BLaER1 treated with 17β-estradiol and CSF1 and Interleukin-3, amounts not matched to agents 10 nM and 100 nM (cell line): ENCODE measurements around the gene PI4K2A.

ENCODE experiments used
- H3K27ac ChIP-seq, 11 experiments: shearing (Covaris generic); formaldehyde crosslinking; 2 replicates each; pipeline ENCODE4 v1.8.1; 2022
- H3K27me3 ChIP-seq, 11 experiments: shearing (Covaris generic); formaldehyde crosslinking; 2 replicates each; pipeline ENCODE4 v1.8.1; 2022
- H3K36me3 ChIP-seq, 11 experiments: shearing (Covaris generic); formaldehyde crosslinking; 2 replicates each; pipeline ENCODE4 v1.8.1; 2022
- H3K4me1 ChIP-seq, 10 experiments: shearing (Covaris generic); formaldehyde crosslinking; 2 replicates each; pipeline ENCODE4 v1.8.1; 2022
- H3K4me2 ChIP-seq, 11 experiments: shearing (Covaris generic); formaldehyde crosslinking; 2 replicates each; pipeline ENCODE4 v1.8.1; 2022
- H3K4me3 ChIP-seq, 10 experiments: shearing (Covaris generic); formaldehyde crosslinking; 2 replicates each; pipeline ENCODE4 v1.8.1; 2022
- H3K9ac ChIP-seq, 11 experiments: shearing (Covaris generic); formaldehyde crosslinking; 2 replicates each; pipeline ENCODE4 v1.8.1; 2022
- H3K9me3 ChIP-seq, 11 experiments: shearing (Covaris generic); formaldehyde crosslinking; replicated peaks in 1 of 11; 2 replicates each; pipeline ENCODE4 v1.8.1; 2022
- H4K20me1 ChIP-seq, 11 experiments: shearing (Covaris generic); formaldehyde crosslinking; 2 replicates each; pipeline ENCODE4 v1.8.1; 2022
- Cebpa-rat ChIP-seq, 11 experiments: shearing (Covaris generic); IDR thresholded peaks; 2 replicates each; pipeline ENCODE4 v1.8.1; 2022

PI4K2A gene

GRCh38 chr10:97701438-97702069, 61.1 kb downstream of the PI4K2A start:
- Histone ChIP-seq H3K4me1 (peaks cover 13 to 34% (median 24%) of the 10 kb centered on the region in 10 experiments), H3K9me3 (no peaks in the 10 kb centered on the region; a peak in 1 of 22 replicates), H3K27ac (no peak overlapping the region), H3K27me3 (no peaks in the 10 kb centered on the region), H3K9ac (no peak overlapping the region), H3K4me2 (peak overlapping the region in 6 of 11 experiments; percentile 7 to 65 (median 24); a peak in 6 of 22 replicates), H4K20me1 (no peaks in the 10 kb centered on the region), H3K36me3 (no peaks in the 10 kb centered on the region), H3K4me3 (no peak overlapping the region)
- TF ChIP-seq Cebpa-rat (IDR thresholded peaks at IDR 0.05): no peak

GRCh38 chr10:97703398-97704067, 63.1 kb downstream of the PI4K2A start:
- peak overlapping the region; percentile 8 to 79 (median 63); a peak in 20 of 22 replicates for H3K4me2 ChIP-seq
- peaks cover 13 to 47% (median 31%) of the 10 kb centered on the region in 10 experiments for H3K4me1 ChIP-seq
- H3K4me3 ChIP-seq: no peak overlapping the region
- 0 out of 22 replicates have a peak overlapping the region, but pooled peaks of 1 of the 11 experiments have one; percentile 13 for H3K9ac ChIP-seq
- no peaks in the 10 kb centered on the region for H3K36me3 ChIP-seq
- H3K9me3 ChIP-seq: no peaks in the 10 kb centered on the region; a peak in 1 of 22 replicates
- peak overlapping the region in 2 of 11 experiments; percentile 15 to 55; a peak in 2 of 22 replicates for H3K27ac ChIP-seq
- no peak for TF ChIP-seq Cebpa-rat (IDR thresholded peaks at IDR 0.05)
- no peaks in the 10 kb centered on the region for H4K20me1 ChIP-seq
- no peaks in the 10 kb centered on the region for H3K27me3 ChIP-seq

GRCh38 chr10:97704341-97704740, 63.9 kb downstream of the PI4K2A start:
- Histone ChIP-seq H3K4me3 (no peak overlapping the region), H3K27ac (peak overlapping the region in 4 of 11 experiments; percentile 15 to 55 (median 34); a peak in 4 of 22 replicates)
- TF ChIP-seq Cebpa-rat (IDR thresholded peaks at IDR 0.05): no peak

GRCh38 chr10:97705006-97705670, 64.7 kb downstream of the PI4K2A start:
- Histone ChIP-seq H3K27ac (peak overlapping the region in 1 of 11 experiments; percentile 55; a peak in 2 of 22 replicates), H3K4me2 (peak overlapping the region in 7 of 11 experiments; percentile 44 to 79 (median 68); a peak in 12 of 22 replicates), H3K4me1 (peaks cover 19 to 52% (median 40%) of the 10 kb centered on the region in 10 experiments), H4K20me1 (no peaks in the 10 kb centered on the region), H3K9me3 (no peaks in the 10 kb centered on the region; a peak in 1 of 22 replicates), H3K9ac (no peak overlapping the region), H3K4me3 (no peak overlapping the region), H3K27me3 (no peaks in the 10 kb centered on the region), H3K36me3 (no peaks in the 10 kb centered on the region)
- TF ChIP-seq Cebpa-rat (IDR thresholded peaks at IDR 0.05): no peak

More at GRCh38 chr10:97704341-97704740, 63.9 kb downstream of the PI4K2A start:
- Histone ChIP-seq H3K4me1 (peaks cover 13 to 47% (median 34%) of the 10 kb centered on the region in 10 experiments), H3K36me3 (no peaks in the 10 kb centered on the region), H3K9me3 (no peaks in the 10 kb centered on the region; a peak in 1 of 22 replicates), H3K9ac (peak overlapping the region in 2 of 11 experiments; percentile 13 to 34; a peak in 4 of 22 replicates), H4K20me1 (no peaks in the 10 kb centered on the region), H3K4me2 (peak overlapping the region; percentile 8 to 79 (median 63); a peak in 21 of 22 replicates), H3K27me3 (no peaks in the 10 kb centered on the region)

- Histone ChIP-seq H3K27me3 (no peaks in the 10 kb centered on the region), H3K4me2 (peak overlapping the region in 5 of 11 experiments; percentile 6 to 17 (median 10); a peak in 4 of 22 replicates), H3K9ac (peak overlapping the region in 1 of 11 experiments; percentile 27; a peak in 1 of 22 replicates), H3K4me3 (no peak overlapping the region), H3K4me1 (peaks cover 16 to 50% (median 39%) of the 10 kb centered on the region in 10 experiments), H3K9me3 (no peaks in the 10 kb centered on the region; a peak in 1 of 22 replicates), H3K27ac (no peak overlapping the region), H4K20me1 (no peaks in the 10 kb centered on the region), H3K36me3 (no peaks in the 10 kb centered on the region)
- no peak for TF ChIP-seq Cebpa-rat (IDR thresholded peaks at IDR 0.05)
These were observed 66.8 kb downstream of the PI4K2A start for GRCh38 chr10:97707134-97707861.

- H4K20me1 ChIP-seq: no peaks in the 10 kb centered on the region
- TF ChIP-seq Cebpa-rat (IDR thresholded peaks at IDR 0.05): no peak
- H3K9me3 ChIP-seq: no peaks in the 10 kb centered on the region; a peak in 1 of 22 replicates
- no peaks in the 10 kb centered on the region for H3K27me3 ChIP-seq
- H3K9ac ChIP-seq: peak overlapping the region in 1 of 11 experiments; percentile 29; a peak in 1 of 22 replicates
- H3K4me2 ChIP-seq: 0 out of 22 replicates have a peak overlapping the region, but pooled peaks of 1 of the 11 experiments have one; percentile 10
- H3K36me3 ChIP-seq: no peaks in the 10 kb centered on the region
- H3K4me3 ChIP-seq: no peak overlapping the region
- H3K27ac ChIP-seq: no peak overlapping the region
- peaks cover 25 to 59% (median 48%) of the 10 kb centered on the region in 10 experiments for H3K4me1 ChIP-seq
These were observed 67.7 kb downstream of the PI4K2A start for GRCh38 chr10:97708167-97708566.

- Histone ChIP-seq H3K4me2 (peak overlapping the region in 2 of 11 experiments; percentile 1 to 29; a peak in 3 of 22 replicates), H3K4me1 (peaks cover 22 to 52% (median 42%) of the 10 kb centered on the region in 10 experiments), H3K27ac (no peak overlapping the region), H3K4me3 (no peak overlapping the region), H3K9ac (no peak overlapping the region), H3K36me3 (no peaks in the 10 kb centered on the region), H3K27me3 (no peaks in the 10 kb centered on the region), H4K20me1 (no peaks in the 10 kb centered on the region), H3K9me3 (no peaks in the 10 kb centered on the region)
- TF ChIP-seq Cebpa-rat (IDR thresholded peaks at IDR 0.05): no peak
These were observed 68.8 kb downstream of the PI4K2A start for GRCh38 chr10:97708976-97709946.
